Astrocyte of the cerebellum (primary cell): ENCODE results near the gene NOL4L.

ENCODE experiments used
- DNase-seq: peaks from one replicate; pipeline ENCODE4 v3.0.0-alpha.2; 2011; ENCODE audit warnings: low read depth
- H3K4me3 ChIP-seq: 2 replicates; pipeline ENCODE4 v1.5.1; 2011; ENCODE audit warnings: mild to moderate bottlenecking, low read depth, low read length, moderate library complexity
- CTCF ChIP-seq: IDR thresholded peaks from 2 replicates; pipeline ENCODE4 v1.5.1; 2012; ENCODE audit warnings: low read length, low read depth, moderate library complexity, mild to moderate bottlenecking; ENCODE audit errors: missing control alignments
- in situ Hi-C: cut with HindIII; loops from 2 replicates; pipeline ENCODE4 v1.10.0; 2017; ENCODE audit warnings: low sequenced_read_pairs

The NOL4L gene

GRCh38 chr20:32443386-32443974, 141.7 kb downstream of the NOL4L start:
- no peak overlapping the region for H3K4me3 ChIP-seq
- in situ Hi-C loops: no loop called here
- TF ChIP-seq CTCF: no peak
- DNase-seq: no peak

GRCh38 chr20:32442630-32443373, 142.3 kb downstream of the NOL4L start:
- DNase-seq: no peak
- no peak overlapping the region for H3K4me3 ChIP-seq
- in situ Hi-C loops: no loop called here
- no peak for TF ChIP-seq CTCF

- in situ Hi-C loops: no loop called here
- no peak for DNase-seq
These were observed 143.5 kb downstream of the NOL4L start for GRCh38 chr20:32441638-32442037.

GRCh38 chr20:32440758-32441078, 144.4 kb downstream of the NOL4L start:
- no peak for TF ChIP-seq CTCF
- no peak overlapping the region for H3K4me3 ChIP-seq
- DNase-seq: no peak
- in situ Hi-C loops: no loop called here

More at GRCh38 chr20:32441638-32442037, 143.5 kb downstream of the NOL4L start:
- no peak overlapping the region for H3K4me3 ChIP-seq
- TF ChIP-seq CTCF: no peak

GRCh38 chr20:32440069-32440757, 144.9 kb downstream of the NOL4L start:
- TF ChIP-seq CTCF: no peak
- no peak overlapping the region for H3K4me3 ChIP-seq
- in situ Hi-C loops: no loop called here
- DNase-seq: no peak

GRCh38 chr20:32439132-32439829, 145.9 kb downstream of the NOL4L start:
- DNase-seq: peak; percentile 35
- in situ Hi-C loops: no loop called here
- peak; percentile 13 for TF ChIP-seq CTCF

More at GRCh38 chr20:32439132-32439829, 145.9 kb downstream of the NOL4L start:
- no peak overlapping the region for H3K4me3 ChIP-seq
